ENCODE results near the gene C17orf58.
"Not testable (repeated sequence)": the region's sequence is repeated elsewhere in the genome, so short reads cannot be mapped to it uniquely, and the experiment has no call there.

C17orf58 gene

GRCh38 chr17:67996301-67997171 lies at the start of gene C17orf58:
Gene C17orf58, minus strand, starts transcription at chr17:67996469. Its CDS starts 271 bp downstream, at chr17:67996198.
- not testable (repeated sequence) for DNase-seq

DNA sequence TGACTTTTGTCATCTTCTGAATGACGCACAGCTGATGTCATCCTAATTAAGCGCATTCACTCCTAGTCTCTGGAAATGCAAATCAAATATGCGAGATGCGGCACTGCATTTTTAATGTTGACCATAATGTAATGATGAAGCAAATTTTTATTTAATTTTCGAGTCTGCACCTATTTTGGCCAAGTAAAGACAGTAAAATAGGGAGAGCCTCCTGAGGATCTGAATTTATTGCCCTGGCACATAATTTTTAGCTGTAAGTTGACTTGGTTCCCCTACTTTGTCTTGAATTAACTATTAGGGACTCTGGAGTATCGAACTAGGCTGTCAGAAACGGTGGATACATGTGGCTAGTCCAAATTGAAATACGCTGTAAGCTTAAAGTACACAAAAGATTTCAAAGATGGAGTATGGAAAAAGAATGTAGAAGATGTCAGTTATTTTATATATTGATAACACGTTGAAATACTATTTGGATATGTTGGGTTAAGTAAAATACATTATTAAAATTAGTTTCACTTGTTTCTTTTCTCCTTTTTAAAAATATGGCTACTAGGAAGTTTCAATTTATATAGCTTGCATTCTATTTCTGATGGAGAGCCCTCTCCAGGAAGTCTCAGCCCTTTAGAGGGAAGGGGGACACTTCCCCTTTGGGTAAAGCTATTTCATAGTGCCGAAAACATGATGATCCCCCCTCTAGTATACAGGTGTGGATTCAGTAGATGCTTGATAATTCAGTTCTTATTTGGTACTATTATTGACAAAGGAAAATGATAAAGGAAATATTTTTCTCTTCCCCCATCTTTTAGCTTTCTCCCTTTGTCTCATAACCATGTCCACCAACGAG lies 40.3 kb upstream of the C17orf58 start:
- DNase-seq = no peak

- peak; percentile 99 for DNase-seq
Measured at GRCh38 chr17:68035523-68036303, 39.4 kb upstream of the C17orf58 start, which contains the start of gene KPNA2. Gene KPNA2, plus strand, starts transcription at chr17:68035735. Its CDS starts 1,398 bp downstream, at chr17:68037133.

DNA sequence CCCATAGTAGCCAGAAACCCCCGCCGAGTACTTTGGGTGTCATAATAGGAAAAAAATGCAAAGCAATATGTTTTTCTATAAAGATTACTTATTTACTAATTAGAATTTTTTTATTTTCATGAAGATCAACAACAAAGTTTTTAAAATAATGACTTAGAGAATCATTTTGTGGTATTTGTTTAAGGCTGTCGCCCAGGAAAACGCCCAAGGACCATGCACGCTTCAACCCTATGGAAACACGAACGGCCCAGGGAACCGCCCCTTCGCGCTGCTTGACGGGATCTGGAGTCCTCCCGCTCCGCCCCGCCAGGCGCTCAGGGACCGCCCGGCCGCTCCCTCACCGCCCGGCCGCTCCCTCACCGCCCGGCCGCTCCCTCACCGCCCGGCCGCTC lies 38.9 kb upstream of the C17orf58 start:
- peak; percentile 99 for DNase-seq

- no peak for DNase-seq
Measured at GRCh38 chr17:68034452-68034776, 38.1 kb upstream of the C17orf58 start.

GRCh38 chr17:68033636-68034451 lies 37.6 kb upstream of the C17orf58 start:
- no peak for DNase-seq

DNA sequence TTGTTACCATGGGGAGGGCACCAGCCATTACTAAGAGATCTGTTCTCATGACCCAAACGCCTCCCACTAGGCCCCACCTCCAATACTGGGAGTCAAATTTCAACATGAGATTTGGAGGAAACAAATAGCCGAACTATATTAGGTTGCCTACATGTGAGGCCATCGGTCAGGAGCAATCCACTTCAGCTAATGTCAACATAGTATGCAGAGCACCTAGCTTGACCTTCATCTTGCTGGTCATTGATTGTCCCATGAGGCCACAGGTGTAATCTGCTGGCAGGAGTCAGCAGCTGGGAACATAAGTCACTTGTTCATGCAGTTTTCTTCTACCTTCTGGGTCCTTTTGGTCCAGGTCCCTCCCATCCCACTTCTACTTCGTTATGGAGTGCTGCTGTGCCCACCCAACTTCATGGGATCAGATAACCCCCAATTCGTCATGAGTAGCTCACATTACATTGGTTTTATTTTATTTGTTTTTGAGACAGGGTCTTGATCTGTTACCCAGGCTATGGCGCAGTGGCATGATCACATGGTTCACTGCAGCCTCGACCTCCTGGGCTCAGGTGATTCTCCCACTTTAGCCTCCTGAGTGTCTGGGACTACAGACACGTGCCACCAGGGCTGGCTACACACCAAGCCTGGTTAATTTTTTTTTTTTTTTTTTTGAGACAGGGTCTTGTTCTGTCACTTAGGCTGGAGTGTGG lies 33.4 kb upstream of the C17orf58 start:
- no peak for DNase-seq

DNA sequence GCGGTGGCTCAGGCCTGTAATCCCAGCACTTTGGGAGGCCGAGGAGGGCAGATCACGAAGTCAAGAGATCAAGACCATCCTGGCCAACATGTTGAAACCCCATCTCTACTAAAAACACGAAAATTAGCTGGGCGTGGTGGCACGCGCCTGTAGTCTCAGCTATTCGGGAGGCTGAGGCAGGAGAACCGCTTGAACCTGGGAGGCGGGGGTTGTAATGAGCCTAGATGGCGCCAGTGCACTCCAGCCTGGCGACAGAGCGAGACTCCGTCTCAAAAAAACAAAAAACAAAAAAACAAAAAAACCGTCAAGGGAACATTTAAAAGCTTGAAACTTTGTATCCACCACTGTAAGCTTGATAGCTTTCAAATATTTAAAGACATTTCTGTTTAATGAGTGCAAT lies 26.3 kb upstream of the C17orf58 start:
- not testable (repeated sequence) for DNase-seq

DNA sequence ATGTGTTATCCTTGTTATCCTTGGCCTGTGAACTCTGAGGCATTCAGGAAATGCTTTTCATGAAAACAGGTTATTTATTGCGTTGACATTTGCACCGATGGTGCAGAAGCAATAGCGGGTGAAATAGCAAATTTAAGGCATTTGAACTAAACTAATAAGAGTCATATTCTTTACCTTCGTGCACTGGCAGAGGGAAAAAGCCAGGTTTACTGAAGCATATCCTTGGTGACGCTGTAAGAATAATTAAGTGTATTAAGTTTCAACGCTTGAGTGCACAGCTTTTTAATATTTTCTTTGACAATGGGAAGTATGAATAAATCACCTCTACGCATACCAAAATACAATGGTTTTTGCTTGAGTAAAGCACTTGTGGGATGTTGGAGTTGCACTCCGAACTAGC lies 25.7 kb upstream of the C17orf58 start:
- no peak for DNase-seq

DNA sequence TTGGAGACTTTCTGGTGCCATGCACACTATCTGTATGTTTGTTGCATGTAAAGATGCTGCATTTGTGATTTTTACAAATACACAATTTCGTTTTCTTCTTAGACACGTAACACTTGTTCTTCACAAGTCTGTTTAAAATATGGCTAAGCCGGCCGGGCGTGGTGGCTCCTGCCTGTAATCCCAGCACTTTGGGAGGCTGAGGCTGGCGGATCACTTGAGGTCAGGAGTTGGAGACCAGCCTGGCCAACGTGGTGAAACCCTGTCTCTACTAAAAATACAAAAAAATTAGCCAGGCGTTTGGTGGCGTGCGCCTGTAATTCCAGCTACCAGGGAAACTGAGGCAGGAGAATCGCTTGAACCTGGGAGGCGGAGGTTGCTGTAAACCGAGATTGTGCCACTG lies 24.5 kb upstream of the C17orf58 start:
- DNase-seq = not testable (repeated sequence)

- DNase-seq = no peak
Measured at GRCh38 chr17:68020409-68020756, 24.1 kb upstream of the C17orf58 start.

DNA sequence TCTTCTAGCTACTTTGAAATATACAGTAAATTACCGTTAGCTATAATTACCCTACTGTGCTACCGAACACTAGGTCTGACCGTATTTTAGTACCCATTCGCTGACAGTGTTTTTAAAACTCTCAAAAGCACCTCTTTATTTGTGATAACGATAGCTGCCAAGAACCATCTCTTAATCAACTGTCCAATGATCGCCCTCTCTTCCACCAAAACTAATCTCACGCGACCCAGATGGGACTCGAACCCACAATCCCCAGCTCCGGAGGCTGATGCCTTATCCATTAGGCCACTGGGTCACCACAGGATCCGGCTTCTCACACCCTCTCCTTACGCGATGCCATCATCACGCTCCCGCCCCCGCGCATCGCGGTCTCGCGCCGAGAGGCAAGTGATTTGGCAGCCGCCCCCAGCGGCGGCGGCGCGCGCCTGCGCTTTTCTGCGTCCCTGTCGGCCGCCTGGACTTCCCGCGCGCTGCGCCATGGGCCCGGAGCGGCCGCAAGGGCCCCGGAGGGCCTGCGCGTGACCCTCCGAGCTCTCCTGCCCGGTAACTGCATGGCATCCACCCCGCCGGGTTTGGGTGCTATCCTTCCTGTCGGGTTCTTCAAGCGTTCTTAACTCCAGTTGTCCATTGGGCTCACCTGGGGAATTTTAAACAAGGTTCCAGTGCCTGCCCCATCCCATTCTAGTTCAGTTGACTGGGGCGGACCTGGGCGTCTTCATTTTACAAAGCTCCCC lies 23.6 kb upstream of the C17orf58 start:
- DNase-seq = peak; percentile 82

- no peak for DNase-seq
Measured at GRCh38 chr17:68019336-68019674, 23.0 kb upstream of the C17orf58 start.

DNA sequence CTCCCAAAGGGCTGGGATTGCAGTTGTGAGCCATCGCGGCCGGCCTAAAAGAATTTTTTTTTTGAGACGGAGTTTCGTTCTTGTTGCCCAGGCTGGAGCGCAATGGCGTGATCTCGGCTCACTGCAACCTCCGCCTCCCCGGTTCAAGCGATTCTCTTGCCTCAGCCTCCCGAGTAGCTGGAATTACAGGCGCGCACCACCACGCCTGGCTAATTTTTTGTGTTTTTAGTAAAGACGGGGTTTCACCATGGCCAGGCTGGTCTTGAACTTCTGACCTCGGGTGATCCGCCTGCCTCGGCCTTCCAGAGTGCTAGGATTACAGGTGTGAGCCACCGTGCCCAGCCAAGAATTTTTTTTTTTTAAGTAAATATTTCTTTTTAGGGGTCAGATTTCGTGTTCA lies 22.2 kb upstream of the C17orf58 start:
- not testable (repeated sequence) for DNase-seq

GRCh38 chr17:68016838-68017237 lies 20.6 kb upstream of the C17orf58 start:
- no peak for DNase-seq

DNA sequence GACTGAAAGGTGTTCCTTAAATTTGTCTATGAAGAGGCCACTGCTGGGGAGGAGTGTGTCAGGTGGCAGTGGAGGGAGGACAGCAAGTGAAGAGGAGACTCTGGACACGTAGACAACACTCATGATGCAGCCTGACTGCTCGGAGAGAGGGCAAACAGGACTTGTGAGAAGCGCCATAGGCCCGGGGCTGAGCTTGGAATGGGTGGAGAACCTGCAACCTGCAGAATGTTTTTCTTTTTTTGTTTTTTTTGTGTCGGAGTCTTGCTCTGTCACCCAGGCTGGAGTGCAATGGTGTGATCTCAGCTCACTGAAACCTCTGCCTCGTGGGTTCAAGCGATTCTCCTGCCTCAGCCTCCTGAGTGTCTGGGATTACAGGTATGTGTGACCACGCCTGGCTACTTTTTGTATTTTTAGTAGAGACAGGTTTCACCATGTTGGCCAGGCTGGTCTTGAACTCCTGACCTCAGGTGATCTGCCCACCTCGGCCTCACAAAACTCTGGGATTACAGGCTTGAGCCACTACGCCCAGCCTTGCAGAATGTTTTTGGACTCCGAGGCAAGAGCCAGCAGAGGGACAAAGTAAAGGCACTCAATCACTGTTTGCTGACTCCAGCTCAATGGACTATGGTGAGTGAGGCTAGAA lies 18.9 kb upstream of the C17orf58 start:
- DNase-seq = no peak

DNA sequence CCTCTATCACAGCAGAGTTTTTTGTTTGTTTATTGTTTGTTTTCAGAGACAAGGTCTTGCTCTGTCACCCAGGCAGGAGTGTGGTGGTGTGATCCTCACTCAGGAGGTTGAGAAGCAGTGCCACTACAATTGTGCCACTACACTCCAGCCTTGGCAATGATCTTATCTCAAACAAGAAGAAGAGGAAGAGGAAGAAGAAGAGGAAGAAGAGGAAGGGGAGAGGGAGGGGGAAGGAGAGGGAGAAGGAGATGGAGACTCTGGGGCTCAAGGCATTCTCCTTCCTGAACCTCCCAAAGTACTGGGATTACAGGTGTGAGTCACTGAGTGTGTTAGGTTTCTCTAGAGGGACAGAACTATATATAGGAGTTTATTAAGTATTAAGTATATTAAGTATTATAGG lies 17.1 kb upstream of the C17orf58 start:
- no peak for DNase-seq

- DNase-seq = no peak
Measured at GRCh38 chr17:68011199-68011665, 15.0 kb upstream of the C17orf58 start.

- DNase-seq = no peak
Measured at GRCh38 chr17:68006797-68007196, 10.5 kb upstream of the C17orf58 start.

- no peak for DNase-seq
Measured at GRCh38 chr17:68004201-68004600, 7.9 kb upstream of the C17orf58 start.

All from NCI-H1048 (cell line).